H1 (cell line): ENCODE measurements around the gene ASPG. TPM values are rescaled to one million over a fixed set of nuclear protein-coding genes. Genes with fewer than 3 reads are reported as not detected.

Experiments
- CHD7 ChIP-seq: fragments of 300-600 bp; sonication (generic); IDR thresholded peaks from 2 replicates; pipeline ENCODE4 v1.7.1; 2012; ENCODE audit warnings: low read length, moderate library complexity, mild to moderate bottlenecking, inconsistent platforms; ENCODE audit not compliant: insufficient replicate concordance
- JUND ChIP-seq: IDR thresholded peaks from 2 replicates; pipeline ENCODE4 v1.6.1; 2011; ENCODE audit warnings: mild to moderate bottlenecking, improper control_type of control experiment, low read length
- POU5F1 ChIP-seq: IDR thresholded peaks from 2 replicates; pipeline ENCODE4 v1.6.1; 2011; ENCODE audit warnings: low read depth, mild to moderate bottlenecking, low read length, moderate library complexity
- SIX5 ChIP-seq: IDR thresholded peaks from 2 replicates; pipeline ENCODE4 v1.6.1; 2011; ENCODE audit warnings: mild to moderate bottlenecking, low read depth, low read length
- SP1 ChIP-seq: IDR thresholded peaks from 2 replicates; pipeline ENCODE4 v1.6.1; 2011; ENCODE audit warnings: low read depth, low read length
- SP2 ChIP-seq: IDR thresholded peaks from 2 replicates; pipeline ENCODE4 v1.6.1; 2012; ENCODE audit warnings: mild to moderate bottlenecking, low read length, inconsistent platforms
- YY1 ChIP-seq: IDR thresholded peaks from 2 replicates; pipeline ENCODE4 v1.6.1; 2011; ENCODE audit warnings: low read depth, mild to moderate bottlenecking, low read length
- polyA plus RNA-seq, 7 experiments: library from polyadenylated mRNA; depleted of rRNA in 3 of 7; stranded (reverse) in 5 of 7; unstranded in 2 of 7; fragments of >200 nt in 5 of 7; fragments of 200-250 nt in 2 of 7; gene quantifications; 1 replicate in 5 of 7; 2 replicates in 1 of 7; 4 replicates in 1 of 7; pipeline versions ENCODE4 v1.2.1 to v1.2.3, GENCODE V29; 2011 to 2013; ENCODE audit warnings: missing spikeins in 2 of 7, mixed read lengths in 2 of 7
- total RNA-seq: library from RNA; stranded (reverse); fragmentation: NEBNext Ultra II Directional; extraction: Animal tissue kit (Norgen Biotek cat#: 25700); gene quantifications from 2 replicates; pipeline ENCODE4 v1.2.1, GENCODE V29; 2021
- TF ChIP-seq, protein P1 (sequence below): IDR thresholded peaks from 2 replicates; pipeline ENCODE4 v1.6.1; 2012; ENCODE audit warnings: inconsistent platforms

Gene ASPG
- total and polyA plus RNA-seq, 2 of the 8 experiments (the other 6 are each of a cell fraction or from before 2014, with no cell fraction given): 0.34 to 0.59 TPM

DNA sequence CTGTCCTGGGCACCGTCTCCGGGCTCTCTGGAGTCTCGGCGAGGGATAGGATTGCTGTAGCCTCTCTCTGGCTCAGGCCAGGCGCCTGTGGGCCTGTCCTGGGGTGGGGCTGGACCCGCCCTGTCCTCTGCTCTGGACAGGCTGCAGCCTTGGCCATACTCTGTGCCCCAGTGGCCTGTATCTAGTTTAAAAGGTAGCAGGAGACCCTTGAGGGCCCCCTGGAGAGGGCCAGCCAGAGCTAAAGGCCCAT lies 54.6 kb downstream of the ASPG start (continued):
- no peak for TF ChIP-seq SIX5
- no peak for TF ChIP-seq YY1
- TF ChIP-seq CHD7: no peak
- TF ChIP-seq, protein P1, sequence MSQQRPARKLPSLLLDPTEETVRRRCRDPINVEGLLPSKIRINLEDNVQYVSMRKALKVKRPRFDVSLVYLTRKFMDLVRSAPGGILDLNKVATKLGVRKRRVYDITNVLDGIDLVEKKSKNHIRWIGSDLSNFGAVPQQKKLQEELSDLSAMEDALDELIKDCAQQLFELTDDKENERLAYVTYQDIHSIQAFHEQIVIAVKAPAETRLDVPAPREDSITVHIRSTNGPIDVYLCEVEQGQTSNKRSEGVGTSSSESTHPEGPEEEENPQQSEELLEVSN: no peak
- TF ChIP-seq SP2: no peak
- no peak for TF ChIP-seq JUND
- no peak for TF ChIP-seq POU5F1
- TF ChIP-seq SP1: no peak
